TTC549 (cell line): ENCODE measurements around the gene EVA1C.

Experiments used
- FAIRE-seq: peaks from 2 replicates; lab custom pipeline; 2012; peaks lifted over from hg19 to GRCh38; lab: Jason Lieb, UNC

EVA1C gene

DNA sequence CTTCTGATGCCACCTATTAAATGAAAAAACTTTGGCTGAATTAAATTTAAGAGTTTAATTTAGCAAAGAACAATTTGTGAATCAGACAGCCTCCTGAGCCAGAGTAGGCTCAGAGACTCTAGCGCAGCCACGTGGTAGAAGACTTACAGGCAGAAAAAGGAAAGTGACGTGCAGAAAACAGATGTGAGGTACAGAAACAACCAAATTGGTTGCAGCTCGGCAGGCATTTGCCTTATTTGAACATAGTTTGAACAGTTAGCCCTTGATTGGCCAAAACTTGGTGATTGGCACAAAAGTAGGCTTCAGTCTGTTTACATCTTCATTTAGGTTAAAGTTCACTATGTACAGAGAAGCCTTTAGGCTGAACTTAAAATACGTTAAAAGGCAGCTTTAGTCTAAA, 149.9 kb downstream of the EVA1C start:
- FAIRE-seq = no peak

DNA sequence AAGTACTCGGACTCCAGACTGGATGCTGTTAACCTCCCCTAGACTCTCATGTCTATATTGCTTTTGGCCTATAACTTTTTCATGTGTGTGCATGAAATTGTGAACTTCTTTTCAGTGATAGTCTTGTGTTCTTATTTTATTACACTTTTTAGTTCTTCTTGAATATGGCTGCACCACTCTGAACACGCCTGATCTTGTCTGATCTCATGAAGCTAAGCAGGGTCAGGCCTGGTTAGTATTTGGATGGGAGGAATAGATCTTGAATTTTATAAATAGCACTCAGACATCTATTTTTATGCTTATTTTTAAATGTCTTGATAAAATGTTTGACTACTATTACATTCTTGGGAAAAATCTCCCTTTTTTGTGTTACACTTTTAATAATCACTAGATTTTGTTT, 150.4 kb downstream of the EVA1C start:
- no peak for FAIRE-seq
